Stomach (tissue), 9 donors: ENCODE data around the gene RAI1. TPM values are rescaled to one million over a fixed set of nuclear protein-coding genes. Genes with fewer than 3 reads are reported as not detected.

Source experiments
- DNase-seq, 2 donors: peaks; one replicate each; pipeline versions ENCODE4 v3.0.0 to v3.0.0-alpha.2; 2013 to 2019
- H3K27ac ChIP-seq, 5 donors: fragments of 200-600 bp in 4 of 5; sonication (generic) in 4 of 5; one replicate each; pipeline ENCODE4 v1.5.1; 2013 to 2019; ENCODE audit warnings: mild to moderate bottlenecking in 1 of 5, moderate library complexity in 1 of 5
- H3K27me3 ChIP-seq, 3 donors: fragments of 200-600 bp; sonication (generic); one replicate each; pipeline ENCODE4 v1.5.1; 2017 to 2019; ENCODE audit warnings: mixed run types in 1 of 3
- H3K36me3 ChIP-seq, 4 donors: fragments of 200-600 bp; sonication (generic); 1 replicate in 3 of 4; 2 replicates in 1 of 4; pipeline ENCODE4 v1.5.1; 2016 to 2019
- H3K4me1 ChIP-seq, 4 donors: fragments of 200-600 bp; sonication (generic); one replicate each; pipeline ENCODE4 v1.5.1; 2016 to 2019
- H3K4me3 ChIP-seq, 4 donors: fragments of 200-600 bp; sonication (generic) in 3 of 4; one replicate each; pipeline ENCODE4 v1.5.1; 2016 to 2019; ENCODE audit warnings: mild to moderate bottlenecking in 1 of 4
- H3K9me3 ChIP-seq, 4 donors: fragments of 200-600 bp; sonication (generic); one replicate each; pipeline ENCODE4 v1.5.1; 2016 to 2019
- CTCF ChIP-seq, 7 experiments: fragments of 450-650 bp in 4 of 7; fragments of 200-600 bp in 3 of 7; sonication (generic) in 3 of 7; IDR thresholded peaks; one replicate each; pipeline ENCODE4 v1.5.1; 2016 to 2019; ENCODE audit warnings: antibody characterized with exemption in 7 of 7, control low read depth in 2 of 7, mild to moderate bottlenecking in 1 of 7
- EP300 ChIP-seq: sonication (generic); formaldehyde crosslinking; IDR thresholded peaks from one replicate; pipeline ENCODE4 v1.6.1; 2017; ENCODE audit warnings: antibody characterized with exemption
- POLR2A ChIP-seq, 4 donors: fragments of 450-650 bp; IDR thresholded peaks; one replicate each; pipeline ENCODE4 v1.6.1; 2016; ENCODE audit warnings: antibody characterized with exemption in 4 of 4, control low read depth in 2 of 4, mild to moderate bottlenecking in 1 of 4, moderate library complexity in 1 of 4
- POLR2AphosphoS5 ChIP-seq, 3 donors: sonication (generic); formaldehyde crosslinking; IDR thresholded peaks; one replicate each; pipeline ENCODE4 v1.6.1; 2016; ENCODE audit warnings: antibody characterized with exemption in 3 of 3
- WGBS, 5 donors: extraction: QIAGEN DNeasy Blood & Tissue Kit in 3 of 5; methylation state at CpG; one replicate each; pipeline versions ENCODE4 v1.1.5 to v1.1.7; 2013 to 2018; 5-methylcytosine and 5-hydroxymethylcytosine counted together
- intact Hi-C: fragments of 100-400 bp; cut with DNase I; formaldehyde crosslinking; loops from one replicate; pipeline ENCODE4 v1.15.1; 2023; ENCODE audit warnings: low total_unique reads
- polyA plus RNA-seq, 3 donors: library from polyadenylated mRNA; stranded (reverse); fragments of 200-250 nt; gene quantifications; one replicate each; pipeline ENCODE4 v1.2.3, GENCODE V29; 2013
- total RNA-seq, 5 donors: library from RNA; depleted of rRNA; stranded (reverse); fragments of >200 nt; gene quantifications; one replicate each; pipeline versions ENCODE4 v1.1.0 to v1.2.3, GENCODE V29; 2014 to 2016
- donor health status: healthy with polysubstance abuse.
- donor health status: Bipolar disorder and iron deficiency.
- donor health status: healthy.

The RAI1 gene
- total and polyA plus RNA-seq, 8 donors: 4.6 to 94.5 (median 28.3) TPM

- WGBS, 5 donors: 21 to 39% (median 25%) methylated on average over 4 to 5 of the region's 5 CpGs
- intact Hi-C loops: no loop called here
- Histone ChIP-seq H3K36me3 (peaks cover 0 to 35% (median 26%) of the 10 kb centered on the region in 4 donors), H3K27ac (peak overlapping the region; percentile 49 to 79 (median 79)), H3K9me3 (no peaks in the 10 kb centered on the region), H3K27me3 (no peaks in the 10 kb centered on the region), H3K4me1 (peaks cover 27 to 47% (median 38%) of the 10 kb centered on the region in 4 donors), H3K4me3 (no peak overlapping the region)
- DNase-seq: peak; percentile 62 to 76
- TF ChIP-seq POLR2A (IDR thresholded peaks at IDR 0.05) (no peak), POLR2AphosphoS5 (IDR thresholded peaks at IDR 0.05) (peak in 2 of 3 donors; percentile 20 to 63)
These were observed 168.0 kb downstream of the RAI1 start for GRCh38 chr17:17849147-17849820.

DNA sequence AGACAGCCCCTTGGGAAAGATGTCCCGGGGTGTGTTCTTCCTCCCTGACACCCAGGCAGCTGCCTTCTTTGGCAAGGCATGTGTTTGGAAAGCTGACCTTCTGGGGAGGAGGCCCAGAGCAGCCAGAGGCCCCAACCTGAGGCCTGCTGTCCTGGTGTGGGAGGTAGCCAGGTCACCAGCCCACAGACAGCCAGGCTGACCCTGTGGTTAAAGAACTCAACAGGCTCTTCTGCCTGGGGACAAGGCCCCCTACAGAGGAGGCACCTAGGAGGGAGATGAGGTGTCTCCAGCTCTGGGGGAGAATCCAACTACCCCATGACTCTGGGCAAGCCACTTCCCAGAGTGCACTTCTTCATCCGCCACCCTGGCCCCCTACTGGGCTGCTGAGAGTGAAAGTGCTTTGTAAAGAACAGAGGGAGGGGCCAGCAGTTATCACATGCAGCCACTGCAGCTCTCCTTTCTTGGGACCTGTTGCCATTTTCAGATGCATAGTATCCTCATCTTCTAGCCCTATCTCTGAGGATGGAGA is 168.7 kb downstream of the RAI1 start:
- no peaks in the 10 kb centered on the region for H3K9me3 ChIP-seq
- no peak for TF ChIP-seq CTCF (IDR thresholded peaks at IDR 0.05)
- no peak for TF ChIP-seq POLR2A (IDR thresholded peaks at IDR 0.05)
- TF ChIP-seq POLR2AphosphoS5 (IDR thresholded peaks at IDR 0.05): no peak
- no peak for TF ChIP-seq EP300
- 60 to 70% (median 69%) methylated on average over 2 of the region's 2 CpGs for WGBS, 5 donors
- intact Hi-C loops: no loop called here
- peak overlapping the region; percentile 49 to 79 (median 79) for H3K27ac ChIP-seq
- H3K27me3 ChIP-seq: no peaks in the 10 kb centered on the region
- H3K4me1 ChIP-seq: peaks cover 27 to 53% (median 41%) of the 10 kb centered on the region in 4 donors
- H3K36me3 ChIP-seq: peaks cover 0 to 35% (median 26%) of the 10 kb centered on the region in 4 donors
- H3K4me3 ChIP-seq: no peak overlapping the region
- peak; percentile 44 to 82 for DNase-seq

DNA sequence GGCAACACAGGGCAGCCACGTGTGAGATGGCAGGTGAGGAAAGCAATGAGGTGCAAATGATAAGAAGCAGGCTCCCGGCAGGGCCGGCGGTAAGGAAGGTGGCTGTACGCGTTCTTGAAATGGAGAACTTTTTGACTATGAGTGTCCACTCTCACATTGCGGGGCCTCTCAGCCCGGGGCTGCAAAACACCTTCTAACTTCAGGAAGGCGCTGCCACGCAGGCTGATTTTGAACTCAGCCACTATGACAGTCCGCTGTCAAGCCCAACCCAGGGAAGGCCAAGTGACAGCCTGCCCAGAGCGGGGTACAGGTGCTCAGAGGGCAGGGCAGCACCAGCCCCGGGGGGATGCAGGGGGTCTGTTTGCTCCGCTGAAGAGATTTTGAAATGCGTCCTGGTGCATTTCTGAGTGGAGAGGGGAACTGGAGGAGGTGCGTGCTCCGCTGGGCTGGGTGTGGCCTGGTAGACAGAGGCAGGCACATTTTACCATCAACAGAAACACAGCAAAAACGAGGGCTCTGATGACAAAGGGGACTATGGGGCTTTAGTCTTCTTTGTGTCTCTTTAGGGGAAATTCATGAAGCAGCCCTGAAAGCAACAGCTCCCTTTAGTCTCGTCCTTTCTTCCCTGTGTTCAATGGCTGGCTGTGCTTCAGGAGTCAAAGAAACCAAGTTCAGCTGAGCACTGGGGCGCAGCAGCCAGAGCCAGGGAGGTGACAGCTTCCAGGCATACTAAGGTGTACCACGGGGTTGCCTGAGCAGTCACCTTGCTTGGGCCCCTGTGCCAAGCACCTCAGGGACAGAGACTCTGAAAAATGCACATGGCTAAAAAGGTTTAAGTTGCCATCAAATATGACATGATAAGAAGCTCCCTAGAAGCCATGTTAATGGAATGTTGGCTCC is 170.1 kb downstream of the RAI1 start:
- Histone ChIP-seq H3K4me1 (peaks cover 27 to 65% (median 47%) of the 10 kb centered on the region in 4 donors), H3K27ac (peak overlapping the region in 1 of 5 donors; percentile 79), H3K9me3 (no peaks in the 10 kb centered on the region), H3K36me3 (peaks cover 0 to 26% (median 19%) of the 10 kb centered on the region in 4 donors), H3K27me3 (no peaks in the 10 kb centered on the region), H3K4me3 (no peak overlapping the region)
- WGBS, 5 donors: 58 to 77% (median 68%) methylated on average over 18 to 21 of the region's 21 CpGs
- TF ChIP-seq POLR2A (IDR thresholded peaks at IDR 0.05): no peak
- TF ChIP-seq CTCF (IDR thresholded peaks at IDR 0.05): no peak
- no peak for TF ChIP-seq POLR2AphosphoS5 (IDR thresholded peaks at IDR 0.05)
- no peak for TF ChIP-seq EP300
- DNase-seq: no peak
- intact Hi-C loops: no loop called here

- Histone ChIP-seq H3K27me3 (no peaks in the 10 kb centered on the region), H3K27ac (peak overlapping the region in 1 of 5 donors; percentile 20), H3K4me1 (peaks cover 23 to 65% (median 46%) of the 10 kb centered on the region in 4 donors), H3K36me3 (peaks cover 0 to 12% (median 8%) of the 10 kb centered on the region in 4 donors), H3K4me3 (no peak overlapping the region), H3K9me3 (no peaks in the 10 kb centered on the region)
- no peak for DNase-seq
- intact Hi-C loops: no loop called here
- 90 to 100% (median 92%) methylated on average over 3 of the region's 3 CpGs for WGBS, 5 donors
- TF ChIP-seq POLR2A (IDR thresholded peaks at IDR 0.05) (no peak), POLR2AphosphoS5 (IDR thresholded peaks at IDR 0.05) (no peak), EP300 (no peak), CTCF (IDR thresholded peaks at IDR 0.05) (no peak)
These were observed 171.7 kb downstream of the RAI1 start for GRCh38 chr17:17852930-17853329.
